Mononuclear cell (primary cell): Measurements from ENCODE around the gene FADS3. TPM values are rescaled to one million over a fixed set of nuclear protein-coding genes. Genes with fewer than 3 reads are reported as not detected.

Experiments used
- H3K27me3 ChIP-seq: 2 replicates; pipeline ENCODE4 v1.6.0; 2011; ENCODE audit warnings: low read length, control low read depth; ENCODE audit not compliant: insufficient read depth
- H3K4me1 ChIP-seq: 2 replicates; pipeline ENCODE4 v1.5.1; 2011; ENCODE audit warnings: mild to moderate bottlenecking, low read length, control low read depth; ENCODE audit not compliant: insufficient read depth
- H3K4me3 ChIP-seq: 2 replicates; pipeline ENCODE4 v1.5.1; 2011; ENCODE audit warnings: mild to moderate bottlenecking, low read length, moderate library complexity
- H3K9me3 ChIP-seq: 2 replicates; pipeline ENCODE4 v1.5.1; 2011; ENCODE audit warnings: low read depth, mild to moderate bottlenecking, control low read depth, low read length
- total RNA-seq: library from RNA; depleted of rRNA; stranded (reverse); fragments of >200 nt; gene quantifications from one replicate; pipeline ENCODE4 v1.2.3, GENCODE V29; 2012

Gene FADS3
- total RNA-seq, 1 donor, result 7.0 TPM

- no peak overlapping the region for H3K4me3 ChIP-seq
- no peaks in the 10 kb centered on the region for H3K9me3 ChIP-seq
These were observed 22.5 kb downstream of the FADS3 start for GRCh38 chr11:61868571-61869428.

GRCh38 chr11:61866958-61867343 lies 24.4 kb downstream of the FADS3 start:
- Histone ChIP-seq H3K27me3 (no peaks in the 10 kb centered on the region), H3K4me1 (peaks cover 7% of the 10 kb centered on the region), H3K9me3 (no peaks in the 10 kb centered on the region), H3K4me3 (no peak overlapping the region)

More at GRCh38 chr11:61868571-61869428, 22.5 kb downstream of the FADS3 start:
- no peaks in the 10 kb centered on the region for H3K27me3 ChIP-seq
- H3K4me1 ChIP-seq, result peaks cover 7% of the 10 kb centered on the region

GRCh38 chr11:61866231-61866957 lies 25.0 kb downstream of the FADS3 start:
- H3K4me1 ChIP-seq, result peaks cover 6% of the 10 kb centered on the region
- H3K9me3 ChIP-seq, result no peaks in the 10 kb centered on the region
- no peak overlapping the region for H3K4me3 ChIP-seq
- no peaks in the 10 kb centered on the region for H3K27me3 ChIP-seq

GRCh38 chr11:61864814-61865775 lies 26.2 kb downstream of the FADS3 start:
- no peaks in the 10 kb centered on the region for H3K9me3 ChIP-seq
- H3K27me3 ChIP-seq, result no peaks in the 10 kb centered on the region
- H3K4me3 ChIP-seq, result no peak overlapping the region
- no peaks in the 10 kb centered on the region for H3K4me1 ChIP-seq

GRCh38 chr11:61863548-61864081 lies 27.7 kb downstream of the FADS3 start:
- Histone ChIP-seq H3K4me1 (no peaks in the 10 kb centered on the region), H3K27me3 (no peaks in the 10 kb centered on the region), H3K9me3 (no peaks in the 10 kb centered on the region), H3K4me3 (no peak overlapping the region)

GRCh38 chr11:61862714-61863547 lies 28.4 kb downstream of the FADS3 start:
- no peaks in the 10 kb centered on the region for H3K4me1 ChIP-seq
- no peaks in the 10 kb centered on the region for H3K27me3 ChIP-seq
- H3K4me3 ChIP-seq, result no peak overlapping the region
- no peaks in the 10 kb centered on the region for H3K9me3 ChIP-seq

- Histone ChIP-seq H3K4me1 (no peaks in the 10 kb centered on the region), H3K4me3 (no peak overlapping the region), H3K27me3 (no peaks in the 10 kb centered on the region), H3K9me3 (no peaks in the 10 kb centered on the region)
These were observed 29.7 kb downstream of the FADS3 start for GRCh38 chr11:61861634-61862033.

- Histone ChIP-seq H3K4me1 (no peaks in the 10 kb centered on the region), H3K9me3 (no peaks in the 10 kb centered on the region), H3K27me3 (no peaks in the 10 kb centered on the region), H3K4me3 (no peak overlapping the region)
These were observed 31.1 kb downstream of the FADS3 start for GRCh38 chr11:61860054-61860903.

- H3K27me3 ChIP-seq, result no peaks in the 10 kb centered on the region
- H3K4me1 ChIP-seq, result no peaks in the 10 kb centered on the region
- H3K9me3 ChIP-seq, result no peaks in the 10 kb centered on the region
- H3K4me3 ChIP-seq, result no peak overlapping the region
These were observed 35.2 kb downstream of the FADS3 start for GRCh38 chr11:61855939-61856680.

GRCh38 chr11:61854966-61855714 lies 36.2 kb downstream of the FADS3 start:
- Histone ChIP-seq H3K9me3 (no peaks in the 10 kb centered on the region), H3K4me3 (no peak overlapping the region), H3K4me1 (no peaks in the 10 kb centered on the region), H3K27me3 (no peaks in the 10 kb centered on the region)

GRCh38 chr11:61854206-61854895 lies 37.0 kb downstream of the FADS3 start:
- no peak overlapping the region for H3K4me3 ChIP-seq
- H3K27me3 ChIP-seq, result no peaks in the 10 kb centered on the region
- H3K9me3 ChIP-seq, result no peaks in the 10 kb centered on the region
- H3K4me1 ChIP-seq, result no peaks in the 10 kb centered on the region

- Histone ChIP-seq H3K4me3 (no peak overlapping the region), H3K9me3 (no peaks in the 10 kb centered on the region), H3K27me3 (no peaks in the 10 kb centered on the region), H3K4me1 (no peaks in the 10 kb centered on the region)
These were observed 37.6 kb downstream of the FADS3 start for GRCh38 chr11:61853698-61854169.
